Stomach (tissue), 9 donors: ENCODE data around the gene HOXC13. TPM values are rescaled to one million over a fixed set of nuclear protein-coding genes. Genes with fewer than 3 reads are reported as not detected.

Experiments
- DNase-seq, 2 donors: peaks; one replicate each; pipeline versions ENCODE4 v3.0.0 to v3.0.0-alpha.2; 2013 to 2019
- H3K27ac ChIP-seq, 5 donors: fragments of 200-600 bp in 4 of 5; sonication (generic) in 4 of 5; one replicate each; pipeline ENCODE4 v1.5.1; 2013 to 2019; ENCODE audit warnings: mild to moderate bottlenecking in 1 of 5, moderate library complexity in 1 of 5
- H3K27me3 ChIP-seq, 3 donors: fragments of 200-600 bp; sonication (generic); one replicate each; pipeline ENCODE4 v1.5.1; 2017 to 2019; ENCODE audit warnings: mixed run types in 1 of 3
- H3K36me3 ChIP-seq, 4 donors: fragments of 200-600 bp; sonication (generic); 1 replicate in 3 of 4; 2 replicates in 1 of 4; pipeline ENCODE4 v1.5.1; 2016 to 2019
- H3K4me1 ChIP-seq, 4 donors: fragments of 200-600 bp; sonication (generic); one replicate each; pipeline ENCODE4 v1.5.1; 2016 to 2019
- H3K4me3 ChIP-seq, 4 donors: fragments of 200-600 bp; sonication (generic) in 3 of 4; one replicate each; pipeline ENCODE4 v1.5.1; 2016 to 2019; ENCODE audit warnings: mild to moderate bottlenecking in 1 of 4
- H3K9me3 ChIP-seq, 4 donors: fragments of 200-600 bp; sonication (generic); one replicate each; pipeline ENCODE4 v1.5.1; 2016 to 2019
- CTCF ChIP-seq, 7 experiments: fragments of 450-650 bp in 4 of 7; fragments of 200-600 bp in 3 of 7; sonication (generic) in 3 of 7; IDR thresholded peaks; one replicate each; pipeline ENCODE4 v1.5.1; 2016 to 2019; ENCODE audit warnings: antibody characterized with exemption in 7 of 7, control low read depth in 2 of 7, mild to moderate bottlenecking in 1 of 7
- EP300 ChIP-seq: sonication (generic); formaldehyde crosslinking; IDR thresholded peaks from one replicate; pipeline ENCODE4 v1.6.1; 2017; ENCODE audit warnings: antibody characterized with exemption
- POLR2A ChIP-seq, 4 donors: fragments of 450-650 bp; IDR thresholded peaks; one replicate each; pipeline ENCODE4 v1.6.1; 2016; ENCODE audit warnings: antibody characterized with exemption in 4 of 4, control low read depth in 2 of 4, mild to moderate bottlenecking in 1 of 4, moderate library complexity in 1 of 4
- POLR2AphosphoS5 ChIP-seq, 3 donors: sonication (generic); formaldehyde crosslinking; IDR thresholded peaks; one replicate each; pipeline ENCODE4 v1.6.1; 2016; ENCODE audit warnings: antibody characterized with exemption in 3 of 3
- WGBS, 5 donors: extraction: QIAGEN DNeasy Blood & Tissue Kit in 3 of 5; methylation state at CpG; one replicate each; pipeline versions ENCODE4 v1.1.5 to v1.1.7; 2013 to 2018; 5-methylcytosine and 5-hydroxymethylcytosine counted together
- intact Hi-C: fragments of 100-400 bp; cut with DNase I; formaldehyde crosslinking; loops from one replicate; pipeline ENCODE4 v1.15.1; 2023; ENCODE audit warnings: low total_unique reads
- polyA plus RNA-seq, 3 donors: library from polyadenylated mRNA; stranded (reverse); fragments of 200-250 nt; gene quantifications; one replicate each; pipeline ENCODE4 v1.2.3, GENCODE V29; 2013
- total RNA-seq, 5 donors: library from RNA; depleted of rRNA; stranded (reverse); fragments of >200 nt; gene quantifications; one replicate each; pipeline versions ENCODE4 v1.1.0 to v1.2.3, GENCODE V29; 2014 to 2016
- donor health status: healthy with polysubstance abuse.
- donor health status: Bipolar disorder and iron deficiency.
- donor health status: healthy.

Gene HOXC13
- total and polyA plus RNA-seq, 8 donors, result not detected

DNA sequence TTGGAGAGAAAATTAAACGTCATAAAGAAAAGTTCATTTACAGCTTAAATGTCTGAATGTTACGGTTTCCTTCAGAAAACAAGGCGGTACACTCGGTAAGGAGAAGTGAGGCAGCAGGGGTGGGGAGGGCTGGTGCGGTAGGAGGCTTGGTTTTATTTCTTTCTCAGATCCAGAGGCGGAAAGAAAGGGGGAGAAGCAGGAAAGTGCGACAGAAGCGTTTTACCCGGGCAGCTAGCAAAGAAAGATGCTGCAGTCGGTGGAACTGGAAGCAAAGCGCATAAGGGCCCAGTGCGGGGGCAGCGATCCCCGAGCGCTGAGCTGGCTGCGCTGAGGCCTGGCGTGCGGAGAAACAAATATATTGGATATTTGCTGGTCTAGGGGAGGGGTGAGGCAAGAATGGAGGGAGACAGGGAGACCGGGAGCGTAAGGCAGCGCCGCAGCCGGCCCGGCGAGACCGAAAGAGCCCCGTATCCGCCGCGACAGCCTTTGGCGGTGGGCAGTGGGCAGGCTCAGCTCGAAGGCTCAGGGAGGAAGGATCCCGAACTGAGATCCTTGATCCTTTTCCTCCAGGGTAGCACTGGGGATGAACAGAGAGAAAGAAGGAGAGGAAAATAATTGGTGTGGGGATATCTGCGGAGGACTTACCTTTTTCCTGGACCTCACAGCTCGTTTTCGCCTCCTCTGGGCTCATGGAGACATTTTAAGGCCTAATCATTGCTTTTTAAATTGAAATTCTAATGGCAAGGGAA, 27.9 kb downstream of the HOXC13 start:
- H3K27ac ChIP-seq, result no peak overlapping the region
- peaks cover 8 to 35% (median 24%) of the 10 kb centered on the region in 4 donors for H3K4me1 ChIP-seq
- WGBS, 5 donors, result 6 to 11% (median 10%) methylated on average over 36 of the region's 36 CpGs
- no peaks in the 10 kb centered on the region for H3K36me3 ChIP-seq
- H3K4me3 ChIP-seq, result peak overlapping the region in 1 of 4 donors; percentile 18
- TF ChIP-seq EP300, result no peak
- TF ChIP-seq POLR2A (IDR thresholded peaks at IDR 0.05), result no peak
- TF ChIP-seq POLR2AphosphoS5 (IDR thresholded peaks at IDR 0.05), result no peak
- no peak for TF ChIP-seq CTCF (IDR thresholded peaks at IDR 0.05)
- intact Hi-C loops, result no loop called here
- peaks cover 74 to 100% (median 100%) of the 10 kb centered on the region in 3 donors for H3K27me3 ChIP-seq
- peaks cover 0 to 4% (median 0%) of the 10 kb centered on the region in 4 donors for H3K9me3 ChIP-seq
- DNase-seq, result no peak

DNA sequence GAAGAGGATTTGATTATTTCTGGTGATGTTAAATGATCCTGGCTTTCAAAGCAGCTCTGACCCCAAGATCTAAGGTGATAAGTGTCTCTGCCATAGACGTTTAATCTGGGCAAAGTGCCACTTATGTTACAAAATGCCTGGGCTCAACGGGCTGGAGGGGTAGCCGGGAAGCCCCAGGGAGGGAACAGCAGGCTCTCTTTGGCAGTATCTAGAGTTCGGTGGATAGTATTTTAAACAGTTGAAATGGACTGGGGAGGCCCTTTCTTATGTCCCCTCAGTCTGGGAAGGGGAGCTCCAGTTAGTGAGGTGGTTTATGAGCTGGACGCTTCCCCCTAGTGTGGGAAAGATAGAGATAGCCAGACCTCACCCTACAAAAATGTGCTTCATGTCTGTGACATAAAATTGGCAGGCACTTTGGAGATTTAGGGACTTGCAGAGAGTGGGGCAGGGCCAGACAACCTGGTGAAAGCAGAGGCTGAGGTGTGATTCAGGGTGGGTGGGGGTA, 28.8 kb downstream of the HOXC13 start:
- Histone ChIP-seq H3K36me3 (no peaks in the 10 kb centered on the region), H3K9me3 (peaks cover 0 to 5% (median 0%) of the 10 kb centered on the region in 4 donors), H3K27ac (no peak overlapping the region), H3K27me3 (peaks cover 67 to 100% (median 100%) of the 10 kb centered on the region in 3 donors), H3K4me3 (no peak overlapping the region), H3K4me1 (peaks cover 8 to 34% (median 21%) of the 10 kb centered on the region in 4 donors)
- TF ChIP-seq EP300 (no peak), CTCF (IDR thresholded peaks at IDR 0.05) (no peak), POLR2A (IDR thresholded peaks at IDR 0.05) (no peak), POLR2AphosphoS5 (IDR thresholded peaks at IDR 0.05) (no peak)
- intact Hi-C loops, result no loop called here
- WGBS, 5 donors, result 6 to 15% (median 7%) methylated on average over 5 of the region's 5 CpGs
- DNase-seq, result no peak

DNA sequence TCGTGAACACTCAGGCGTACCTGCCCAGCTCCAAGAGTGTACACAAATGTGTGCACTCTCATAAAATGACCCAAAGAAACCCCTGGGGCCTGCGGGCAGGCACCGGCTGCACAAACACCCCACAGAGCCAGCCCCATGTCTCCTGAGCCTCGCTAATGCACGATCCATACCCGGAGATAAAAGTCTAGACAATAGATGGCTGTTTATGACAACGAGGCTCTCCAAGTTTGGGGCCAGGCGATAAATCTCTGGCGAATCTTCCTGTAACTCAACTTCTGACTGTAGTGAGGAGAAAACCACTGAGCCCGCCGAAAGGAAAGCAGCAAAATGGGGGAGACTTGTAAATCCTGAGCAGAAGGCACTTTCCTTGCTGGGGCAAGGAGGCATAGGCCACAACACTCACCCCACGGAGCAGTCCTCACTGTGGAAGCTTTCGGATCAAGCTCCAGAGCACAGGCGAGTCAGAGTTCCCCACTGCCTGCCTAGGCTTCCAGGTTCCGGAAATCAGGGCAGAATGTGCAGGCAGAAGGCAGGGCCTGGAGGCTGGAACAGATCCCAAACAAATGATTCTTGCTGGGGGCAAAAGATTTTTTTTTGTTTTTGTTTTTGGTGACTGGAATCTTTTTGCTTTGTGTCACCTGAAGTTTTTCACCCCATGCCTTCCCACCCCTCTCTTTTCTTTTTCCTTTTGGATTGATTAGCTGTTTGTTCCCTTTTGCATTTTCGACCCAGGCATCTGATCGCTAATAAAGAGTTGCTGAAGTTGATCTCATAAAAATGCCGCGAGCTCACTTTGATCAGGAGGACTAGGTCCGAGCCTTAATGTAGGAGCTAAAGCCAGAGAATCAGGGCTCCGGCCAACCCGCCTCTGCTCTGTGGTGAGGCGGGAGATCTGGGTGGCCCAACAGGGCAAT, 29.8 kb downstream of the HOXC13 start:
- H3K4me1 ChIP-seq, result peaks cover 10 to 38% (median 25%) of the 10 kb centered on the region in 4 donors
- peaks cover 0 to 13% (median 0%) of the 10 kb centered on the region in 4 donors for H3K9me3 ChIP-seq
- TF ChIP-seq CTCF (IDR thresholded peaks at IDR 0.05) (no peak), POLR2A (IDR thresholded peaks at IDR 0.05) (no peak)
- DNase-seq, result no peak
- H3K36me3 ChIP-seq, result no peaks in the 10 kb centered on the region
- H3K27ac ChIP-seq, result no peak overlapping the region
- intact Hi-C loops, result no loop called here
- peaks cover 65 to 100% (median 100%) of the 10 kb centered on the region in 3 donors for H3K27me3 ChIP-seq
- 13 to 29% (median 17%) methylated on average over 21 to 24 of the region's 24 CpGs for WGBS, 5 donors
- H3K4me3 ChIP-seq, result no peak overlapping the region

GRCh38 chr12:53969588-53970259, 31.1 kb downstream of the HOXC13 start:
- Histone ChIP-seq H3K27me3 (peaks cover 67 to 100% (median 100%) of the 10 kb centered on the region in 3 donors), H3K27ac (no peak overlapping the region), H3K9me3 (peaks cover 0 to 15% (median 0%) of the 10 kb centered on the region in 4 donors), H3K4me3 (no peak overlapping the region), H3K36me3 (no peaks in the 10 kb centered on the region), H3K4me1 (peaks cover 22 to 41% (median 31%) of the 10 kb centered on the region in 4 donors)
- DNase-seq, result no peak
- WGBS, 5 donors, result 13 to 19% (median 16%) methylated on average over 12 of the region's 12 CpGs
- TF ChIP-seq POLR2AphosphoS5 (IDR thresholded peaks at IDR 0.05) (no peak), POLR2A (IDR thresholded peaks at IDR 0.05) (no peak), EP300 (no peak), CTCF (IDR thresholded peaks at IDR 0.05) (no peak)
- intact Hi-C loops, result no loop called here
